GM04504 (cell line): ENCODE results near the gene RRP1B.
"Not testable (repeated sequence)": the region's sequence is repeated elsewhere in the genome, so short reads cannot be mapped to it uniquely, and the experiment has no call there.

Experiments used
- DNase-seq: peaks from one replicate; pipeline ENCODE4 v3.0.0-alpha.2; 2012; ENCODE audit warnings: low read depth

Gene RRP1B

DNA sequence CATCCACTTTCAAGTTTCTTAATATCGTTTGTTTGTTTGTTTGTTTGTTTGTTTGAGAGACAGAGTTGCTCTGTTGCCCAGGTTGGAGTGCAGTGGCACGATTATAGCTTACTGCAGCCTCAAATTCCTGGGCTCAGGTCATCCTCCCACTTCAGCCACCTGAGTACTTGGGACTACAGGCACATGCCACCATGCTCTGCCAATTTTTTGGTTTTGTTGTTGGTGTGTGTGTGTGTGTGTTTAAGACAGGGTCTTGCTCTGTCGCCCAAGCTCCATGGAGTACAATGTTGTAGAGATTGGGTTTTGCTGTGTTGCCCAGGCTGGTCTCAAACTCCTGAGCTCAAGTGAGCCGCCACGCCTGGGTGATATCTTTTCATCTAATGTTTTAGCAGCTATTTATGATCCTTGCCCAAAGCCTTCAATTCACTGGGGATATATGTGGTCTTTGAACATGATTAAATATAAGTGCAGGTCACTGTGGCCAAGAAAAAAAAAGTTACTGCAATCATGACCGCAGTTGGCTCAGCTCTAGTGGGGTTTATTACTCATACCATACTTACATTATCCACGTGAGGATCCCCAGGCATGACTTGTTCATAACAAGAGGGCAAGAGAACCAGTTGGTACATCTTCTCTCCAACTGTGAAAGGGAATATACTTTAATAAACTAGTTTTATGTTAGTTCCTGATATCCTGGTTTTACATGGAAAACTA lies 8.0 kb downstream of the RRP1B start:
- no peak for DNase-seq

DNA sequence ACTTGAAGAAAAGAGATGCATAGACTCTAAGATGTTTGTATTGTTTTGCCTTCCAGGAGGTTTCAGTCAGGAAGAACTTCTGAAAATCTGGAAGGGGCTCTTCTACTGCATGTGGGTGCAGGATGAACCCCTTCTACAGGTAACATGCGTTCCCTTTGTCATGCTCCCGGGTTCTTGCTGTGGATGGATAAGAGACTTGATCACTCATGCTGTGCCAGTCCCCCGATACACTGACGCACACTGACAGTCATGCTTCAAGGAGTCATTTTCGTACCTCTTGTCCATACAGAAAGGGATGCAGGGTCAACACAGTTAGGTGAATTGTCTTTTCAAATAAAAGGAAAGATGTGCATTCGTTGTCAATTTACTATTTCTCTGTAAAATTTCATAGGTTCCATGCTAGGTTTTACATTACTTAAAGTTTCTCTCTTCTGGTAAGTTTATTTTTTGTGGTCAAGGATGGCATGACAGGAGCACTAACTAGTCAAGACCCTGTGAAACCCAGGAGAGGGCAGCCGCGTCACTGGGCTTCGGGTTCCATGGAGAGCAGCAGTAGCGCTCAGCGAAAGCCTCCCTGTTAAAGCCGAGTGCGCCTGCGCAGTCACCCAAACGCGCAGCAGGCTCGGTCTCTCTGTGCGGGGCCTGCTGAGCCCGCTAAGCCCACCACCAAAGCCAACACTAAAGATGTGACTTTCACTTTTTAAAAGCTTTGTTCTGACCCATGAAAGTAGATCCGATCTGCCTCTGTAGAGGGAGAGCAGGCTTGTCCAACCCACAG lies 10.7 kb downstream of the RRP1B start:
- no peak for DNase-seq

DNA sequence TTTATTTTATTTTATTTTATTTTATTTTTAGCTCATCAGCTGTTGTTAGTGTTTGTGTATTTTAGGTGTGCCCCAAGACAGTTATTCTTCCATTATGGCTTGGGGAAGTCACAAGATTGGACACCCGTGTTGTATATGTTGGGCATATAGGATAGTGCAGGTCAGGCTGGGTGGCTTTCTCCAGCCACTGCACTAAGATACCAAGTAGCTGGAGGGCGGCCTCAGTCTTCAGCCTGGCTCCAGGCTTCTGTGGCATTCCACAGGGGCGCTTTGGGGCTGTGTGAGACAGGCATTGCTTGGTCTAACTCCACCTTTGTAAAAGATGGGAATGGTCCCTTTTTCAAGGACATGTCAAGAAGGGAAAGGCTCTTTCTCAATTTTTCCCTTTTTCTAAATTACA lies 16.5 kb downstream of the RRP1B start:
- DNase-seq = no peak

DNA sequence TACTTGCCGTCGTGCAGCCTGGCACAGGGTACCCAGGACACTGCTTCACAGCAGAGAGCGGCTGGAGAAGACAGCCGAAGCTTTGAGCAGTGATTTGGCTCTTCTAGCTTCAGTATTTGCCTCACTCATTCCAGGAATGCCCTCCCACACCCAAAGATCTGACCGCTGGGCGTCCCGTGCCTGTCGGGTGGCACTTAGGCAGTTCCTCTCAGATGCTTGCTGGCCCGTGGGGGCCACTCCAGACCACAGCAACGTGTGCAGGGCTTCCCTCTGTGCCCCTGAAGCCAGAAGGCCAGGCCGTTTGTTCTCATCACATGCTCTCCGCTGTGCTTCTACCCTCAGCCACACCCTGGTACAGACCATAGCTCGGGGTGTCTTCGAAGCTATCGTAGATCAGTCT lies 17.0 kb downstream of the RRP1B start:
- DNase-seq = no peak

DNA sequence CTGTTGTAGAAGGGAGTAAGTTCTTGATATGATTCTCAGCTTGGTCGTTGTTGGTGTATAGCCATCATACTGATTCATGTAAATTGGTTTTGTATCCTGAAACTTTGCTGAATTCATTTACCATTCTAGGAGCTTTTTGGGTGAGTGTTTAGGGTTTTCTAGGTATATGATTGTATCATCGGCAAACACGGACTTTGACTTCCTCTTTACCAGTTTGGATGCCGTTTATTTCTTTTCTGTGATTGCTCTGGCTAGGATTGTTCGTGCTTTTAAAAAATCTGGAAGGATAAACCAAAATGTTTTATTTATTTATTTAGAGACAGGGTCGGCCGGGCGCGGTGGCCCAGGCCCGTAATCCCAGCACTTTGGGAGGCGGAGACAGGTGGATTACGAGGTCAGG lies 20.6 kb downstream of the RRP1B start:
- DNase-seq = no peak

DNA sequence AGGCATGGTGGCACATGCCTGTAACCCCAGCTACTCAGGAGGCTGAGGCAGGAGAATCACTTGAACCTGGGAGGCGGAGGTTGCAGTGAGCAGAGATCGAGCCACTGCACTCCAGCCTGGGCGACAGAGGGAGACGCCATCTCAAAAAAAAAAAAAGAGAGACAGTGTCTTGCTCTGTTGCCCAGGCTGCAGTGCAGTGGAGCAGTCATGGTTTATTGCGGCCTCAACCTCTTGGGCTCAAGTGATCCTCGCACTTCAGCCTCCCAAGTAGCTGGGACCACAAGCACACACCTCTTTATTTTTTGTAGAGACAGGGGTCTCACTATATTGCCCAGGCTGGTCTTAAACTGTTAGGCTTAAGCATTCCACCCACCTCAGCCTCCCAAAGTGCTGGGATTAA lies 21.1 kb downstream of the RRP1B start:
- not testable (repeated sequence) for DNase-seq

DNA sequence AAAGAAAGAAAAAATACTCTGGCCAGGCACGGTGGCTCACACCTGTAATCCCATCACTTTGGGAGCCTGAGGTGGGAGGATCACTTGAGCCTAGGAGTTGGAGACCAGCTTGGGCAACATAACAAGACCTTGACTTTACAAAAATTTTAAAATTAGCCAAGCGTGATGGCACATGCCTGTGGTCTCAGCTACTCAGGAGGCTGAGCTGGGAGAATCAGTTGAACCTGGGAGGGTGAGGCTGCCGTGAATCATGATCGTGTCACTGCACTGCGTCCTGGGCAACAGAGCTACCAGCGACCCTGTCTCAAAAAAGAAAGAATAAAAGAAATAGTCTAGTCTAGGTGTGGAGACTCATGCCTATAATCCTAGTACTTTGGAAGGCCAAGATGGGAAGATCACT lies 22.3 kb downstream of the RRP1B start:
- DNase-seq = no peak

DNA sequence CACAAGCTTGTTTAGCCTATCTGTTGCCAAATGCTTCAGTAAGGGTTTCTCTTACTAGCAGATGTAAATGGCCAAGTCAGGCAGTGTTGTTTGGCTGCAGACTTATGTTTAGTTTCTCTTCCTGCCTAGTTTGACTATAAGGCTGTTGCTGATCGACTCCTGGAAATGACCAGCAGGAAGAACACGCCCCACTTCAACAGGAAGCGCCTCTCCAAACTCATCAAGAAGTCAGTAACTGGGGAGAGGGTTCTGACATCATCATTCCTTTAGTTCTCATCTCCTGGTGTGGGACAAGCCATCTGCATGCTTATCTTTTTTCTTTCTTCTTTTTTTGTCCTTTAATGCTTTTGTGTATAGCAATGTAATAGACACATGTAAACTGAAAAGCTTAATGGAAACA lies 25.1 kb downstream of the RRP1B start:
- DNase-seq = no peak

DNA sequence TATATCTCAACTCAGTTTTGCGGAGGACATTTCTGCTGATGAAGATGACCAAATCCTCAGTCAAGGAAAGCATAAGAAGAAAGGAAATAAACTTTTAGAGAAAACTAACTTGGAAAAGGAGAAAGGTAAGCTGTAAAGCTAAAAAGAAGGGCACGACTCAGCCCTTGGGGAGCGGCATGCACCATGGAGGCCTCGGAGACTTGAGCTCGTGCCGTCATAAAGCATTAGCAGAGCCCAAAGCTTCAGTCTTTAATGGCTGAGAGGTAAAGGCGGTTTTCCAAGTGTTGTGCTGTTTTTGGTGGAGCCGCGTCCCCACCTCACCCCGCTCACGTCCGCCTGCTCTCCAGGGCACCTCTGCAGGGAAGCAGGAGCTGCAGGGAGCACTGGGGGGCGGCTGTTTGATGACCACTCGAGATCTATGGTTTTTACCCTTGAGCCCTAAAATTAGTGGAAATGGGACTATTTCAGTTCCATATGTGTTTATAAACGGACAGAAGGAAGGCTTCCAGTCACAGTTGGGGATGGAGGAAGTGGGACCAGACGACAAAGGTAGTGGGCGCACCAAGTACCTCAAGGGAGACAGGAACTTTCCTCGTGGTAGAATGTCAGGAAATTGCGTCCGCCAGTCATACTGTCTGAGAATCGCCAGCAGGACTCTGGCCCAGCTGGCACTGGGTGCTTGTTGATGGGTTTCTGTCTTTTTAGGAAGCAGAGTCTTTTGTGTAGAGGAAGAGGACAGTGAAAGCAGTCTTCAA lies 27.6 kb downstream of the RRP1B start:
- DNase-seq = no peak

DNA sequence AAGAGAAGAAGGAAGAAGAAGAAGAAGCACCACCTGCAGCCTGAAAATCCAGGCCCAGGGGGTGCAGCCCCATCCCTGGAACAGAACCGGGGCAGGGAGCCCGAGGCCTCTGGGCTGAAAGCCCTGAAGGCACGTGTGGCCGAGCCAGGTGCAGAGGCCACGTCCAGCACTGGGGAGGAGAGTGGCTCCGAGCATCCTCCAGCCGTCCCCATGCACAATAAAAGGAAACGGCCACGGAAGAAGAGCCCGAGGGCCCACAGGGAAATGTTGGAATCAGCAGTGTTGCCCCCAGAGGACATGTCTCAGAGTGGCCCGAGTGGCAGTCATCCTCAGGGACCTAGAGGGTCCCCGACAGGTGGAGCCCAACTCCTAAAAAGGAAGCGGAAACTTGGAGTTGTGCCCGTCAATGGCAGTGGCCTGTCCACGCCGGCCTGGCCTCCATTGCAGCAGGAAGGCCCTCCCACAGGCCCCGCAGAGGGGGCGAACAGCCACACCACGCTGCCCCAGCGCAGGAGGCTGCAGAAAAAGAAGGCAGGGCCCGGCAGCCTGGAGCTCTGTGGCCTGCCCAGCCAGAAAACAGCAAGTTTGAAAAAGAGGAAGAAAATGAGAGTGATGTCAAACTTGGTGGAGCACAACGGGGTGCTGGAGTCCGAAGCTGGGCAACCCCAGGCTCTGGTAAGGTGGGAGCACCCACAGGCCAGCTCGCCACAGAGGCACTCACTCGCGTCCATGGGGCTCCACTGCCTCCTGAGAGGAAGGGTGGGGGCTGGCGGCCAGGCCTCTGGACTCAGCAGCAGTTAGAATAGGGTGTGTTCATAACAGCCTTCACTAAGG lies 28.4 kb downstream of the RRP1B start:
- no peak for DNase-seq

DNA sequence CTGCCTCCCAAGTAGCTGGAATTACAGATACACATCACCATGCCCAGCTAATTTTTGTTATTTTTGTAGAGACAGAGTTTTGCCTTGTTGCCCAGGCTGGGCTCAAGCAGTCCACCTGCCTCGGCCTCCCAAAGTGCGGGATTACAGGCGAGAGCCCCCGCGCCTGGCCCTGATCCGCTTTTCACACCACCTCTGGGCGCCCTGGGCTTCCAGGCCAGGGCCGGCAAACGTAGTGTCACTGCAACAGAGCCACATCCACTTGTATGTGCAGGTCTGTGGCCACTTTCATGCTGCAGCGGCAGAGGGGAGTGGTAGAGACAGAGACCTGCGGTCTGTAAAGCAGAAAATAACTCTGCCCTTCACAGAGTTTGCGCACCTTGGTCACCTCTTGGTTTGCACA lies 29.5 kb downstream of the RRP1B start:
- no peak for DNase-seq

DNA sequence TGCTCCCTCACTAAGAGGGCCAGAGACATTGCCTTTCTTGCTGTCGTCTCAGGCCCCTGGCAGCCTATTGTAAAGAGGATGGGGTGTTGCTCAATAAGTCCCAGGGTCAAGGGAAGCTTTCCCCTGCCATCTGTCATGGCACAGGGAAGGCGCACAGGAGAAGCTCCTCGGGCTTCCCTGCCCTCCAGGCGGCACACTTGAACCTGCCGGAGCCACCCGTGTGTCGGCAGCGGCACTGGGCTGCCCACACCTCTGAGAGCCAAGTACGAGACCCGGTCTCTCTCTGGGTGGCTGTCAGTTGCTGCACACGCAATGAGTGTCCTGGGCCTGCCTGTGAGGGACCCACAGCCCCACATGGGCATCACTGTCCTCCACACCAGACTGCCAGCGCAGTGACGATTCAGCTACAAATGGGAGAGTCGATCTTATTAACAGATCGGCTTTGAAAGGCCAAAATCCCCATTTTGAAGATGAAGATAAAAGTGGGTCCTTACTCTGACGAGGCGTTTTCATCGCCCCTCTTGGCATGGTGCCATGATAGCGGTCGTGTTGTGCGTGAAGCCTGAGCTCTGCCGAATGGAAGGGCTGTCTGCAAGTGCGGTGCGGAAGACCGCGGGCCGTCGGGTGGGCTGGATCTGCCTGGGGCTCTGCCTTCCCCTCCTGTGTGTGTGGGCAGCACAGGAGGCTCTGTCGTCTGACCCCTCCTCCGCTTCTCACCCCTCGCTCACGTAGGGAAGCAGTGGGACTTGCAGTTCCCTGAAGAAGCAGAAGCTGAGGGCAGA lies 30.4 kb downstream of the RRP1B start:
- DNase-seq = no peak

DNA sequence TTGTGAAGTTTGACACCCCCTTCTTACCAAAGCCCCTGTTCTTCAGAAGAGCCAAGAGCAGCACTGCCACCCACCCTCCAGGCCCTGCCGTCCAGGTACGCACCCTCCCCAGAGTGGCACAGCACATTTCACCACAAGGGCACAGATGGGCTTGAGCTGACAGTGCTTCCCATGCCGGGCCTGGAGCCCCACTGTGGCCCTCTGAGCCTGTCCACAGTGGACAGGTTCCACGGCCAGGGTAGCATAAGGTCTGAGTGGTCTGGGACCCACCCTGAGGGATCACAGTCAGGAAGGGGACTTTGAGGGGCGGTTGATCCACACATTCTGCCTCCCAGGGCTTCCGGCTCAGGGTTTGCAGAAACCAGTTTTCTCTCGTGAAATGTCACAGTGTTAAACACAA lies 31.0 kb downstream of the RRP1B start:
- no peak for DNase-seq

DNA sequence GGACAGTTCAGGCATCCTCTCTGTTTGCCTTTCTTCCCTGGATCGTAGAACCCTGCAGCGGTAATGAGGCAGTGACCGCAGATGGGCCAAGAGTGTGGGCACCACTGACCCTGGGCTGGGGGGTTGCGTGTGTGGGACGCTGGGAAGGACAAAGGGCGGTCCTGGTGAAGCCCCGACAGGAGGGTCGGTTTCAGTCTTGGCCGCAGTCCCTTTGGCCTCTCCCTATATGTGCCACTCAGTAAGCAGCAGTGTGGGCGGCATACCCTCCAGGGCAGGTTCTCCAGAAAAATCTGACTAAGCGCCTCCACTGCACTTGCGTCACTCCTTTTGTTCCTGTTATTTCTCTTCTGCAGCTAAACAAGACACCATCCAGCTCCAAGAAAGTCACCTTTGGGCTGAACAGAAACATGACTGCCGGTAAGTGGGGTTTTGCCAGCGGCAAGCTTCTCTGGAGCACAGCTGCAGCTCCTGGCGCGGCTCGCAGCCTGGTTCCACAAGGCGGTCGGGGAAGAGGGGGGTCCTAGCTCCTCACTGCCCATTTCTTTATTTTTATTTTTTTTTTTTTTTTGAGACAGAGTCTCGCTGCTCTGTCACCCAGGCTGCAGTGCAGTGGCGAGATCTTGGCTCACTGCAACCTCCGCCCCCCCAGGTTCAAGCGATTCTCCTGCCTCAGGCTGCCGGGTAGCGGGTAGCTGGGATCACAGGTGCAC lies 31.9 kb downstream of the RRP1B start:
- DNase-seq = no peak

DNA sequence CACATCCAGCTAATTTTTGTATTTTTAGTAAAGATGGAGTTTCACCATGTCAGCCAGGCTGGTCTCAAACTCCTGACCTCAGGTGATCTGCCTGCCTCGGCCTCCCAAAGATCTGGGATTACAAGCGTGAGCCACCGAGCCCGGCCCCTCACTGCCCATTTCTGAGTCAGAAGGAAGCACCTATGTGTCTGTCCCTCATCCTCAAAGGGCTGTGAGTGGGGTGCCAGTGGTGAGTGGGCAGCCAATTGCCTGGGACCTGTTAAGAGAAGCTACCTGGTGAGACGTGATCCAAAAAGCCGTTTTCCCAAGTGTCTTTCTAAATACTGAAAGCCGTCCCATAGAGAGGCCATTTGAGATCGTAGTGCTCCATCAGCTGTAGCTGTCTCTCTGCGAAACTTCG lies 32.4 kb downstream of the RRP1B start:
- no peak for DNase-seq

DNA sequence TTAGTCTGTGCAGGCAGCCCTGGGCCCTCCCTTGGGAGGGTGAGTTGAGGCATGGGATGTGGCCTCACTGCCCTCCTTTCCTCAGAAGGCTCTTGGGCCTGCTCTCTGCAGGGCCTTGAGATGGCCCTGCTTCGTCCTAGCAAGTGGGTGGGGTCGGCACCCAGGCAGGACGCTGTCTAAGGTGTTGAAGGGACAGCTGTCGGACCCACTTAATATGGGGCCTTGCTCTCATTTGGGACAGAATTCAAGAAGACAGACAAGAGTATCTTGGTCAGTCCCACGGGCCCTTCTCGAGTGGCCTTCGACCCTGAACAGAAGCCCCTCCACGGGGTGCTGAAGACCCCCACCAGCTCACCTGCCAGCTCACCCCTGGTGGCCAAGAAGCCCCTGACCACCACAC lies 33.6 kb downstream of the RRP1B start:
- no peak for DNase-seq

DNA sequence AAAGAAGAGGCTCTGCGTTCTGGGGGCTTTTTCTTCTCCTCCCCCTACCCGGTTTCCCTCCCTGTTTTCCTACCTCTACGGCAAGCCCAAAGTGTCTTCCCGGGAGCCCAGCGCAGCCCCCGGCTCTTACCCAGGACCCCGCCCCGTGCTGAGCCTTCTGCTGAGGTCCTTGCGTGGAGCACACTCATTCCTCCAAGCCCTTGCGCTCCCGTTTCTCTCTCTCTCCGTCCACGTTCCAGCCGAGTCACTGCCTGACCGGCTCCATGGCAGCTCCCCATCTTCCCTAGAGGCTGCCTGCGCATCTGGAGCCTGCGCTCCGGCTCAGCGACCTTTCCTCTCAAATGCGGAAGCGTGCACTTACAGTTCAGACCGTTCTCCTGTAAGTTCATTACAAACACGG lies 34.6 kb downstream of the RRP1B start:
- DNase-seq = no peak

DNA sequence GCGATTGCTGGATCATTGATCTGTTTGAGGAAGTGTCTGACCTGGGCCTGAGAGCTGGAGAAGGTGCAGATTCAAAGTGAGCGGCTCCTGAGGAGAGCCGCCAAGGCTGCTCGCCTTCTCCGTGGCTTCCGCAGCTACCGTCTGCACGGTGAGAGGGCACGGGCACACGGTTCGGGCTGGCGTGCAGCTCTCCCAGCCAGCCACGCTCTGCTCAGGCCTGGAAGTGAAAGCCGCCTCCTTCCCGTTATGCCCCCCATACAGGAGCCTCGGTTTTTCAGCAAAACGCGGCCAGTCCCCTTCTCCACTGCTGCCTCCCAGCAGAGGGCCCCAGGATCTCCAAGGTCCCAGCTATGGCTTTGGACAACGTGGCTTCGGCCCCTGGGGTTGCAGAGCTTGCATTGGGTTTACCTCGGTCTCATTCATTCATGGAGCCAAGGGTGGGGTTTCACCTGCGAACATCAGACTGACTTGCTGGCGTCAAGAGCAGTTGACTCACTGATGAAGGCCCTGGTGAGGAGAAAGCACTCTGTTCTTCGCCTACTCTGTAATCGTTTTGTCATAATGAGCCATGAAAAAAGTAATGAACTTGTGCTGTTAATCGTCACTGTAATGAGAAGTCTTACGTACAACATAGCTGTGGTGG lies 35.2 kb downstream of the RRP1B start:
- DNase-seq = no peak

DNA sequence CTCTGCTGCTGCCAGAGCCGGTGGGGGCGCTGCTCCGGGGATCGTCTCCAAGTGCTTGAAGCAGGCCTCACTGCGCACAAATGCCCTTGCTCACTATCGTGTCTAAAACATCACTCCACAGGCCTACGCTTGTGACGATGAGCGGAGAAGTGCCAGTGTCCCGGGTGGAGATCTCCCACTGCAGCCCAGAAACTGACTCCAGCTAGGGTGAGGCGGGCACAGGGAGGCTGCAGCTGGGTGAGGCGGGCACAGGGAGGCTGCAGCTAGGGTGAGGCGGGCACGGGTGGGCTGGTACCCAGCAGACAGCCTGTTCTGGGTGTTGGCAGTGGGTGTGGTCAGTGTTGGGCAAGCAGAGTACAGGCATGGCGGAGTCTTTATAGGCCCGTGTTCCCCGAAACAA lies 36.9 kb downstream of the RRP1B start:
- no peak for DNase-seq
